GM12878 (cell line): Measurements from ENCODE around the gene SPI1. TPM values are rescaled to one million over a fixed set of nuclear protein-coding genes. Genes with fewer than 3 reads are reported as not detected.

ENCODE experiments used
- BMI1 ChIP-seq: fragments of 450-650 bp; IDR thresholded peaks from 2 replicates; pipeline ENCODE4 v1.6.1; 2016; ENCODE audit warnings: mild to moderate bottlenecking, moderate library complexity, borderline replicate concordance
- CHD1 ChIP-seq: IDR thresholded peaks from 2 replicates; pipeline ENCODE4 v1.6.1; 2012; ENCODE audit warnings: low read depth, low read length, improper control_type of control experiment
- DPF2 ChIP-seq: fragments of 450-650 bp; IDR thresholded peaks from 2 replicates; pipeline ENCODE4 v1.6.1; 2017; ENCODE audit warnings: mild to moderate bottlenecking
- ESRRA ChIP-seq: IDR thresholded peaks from 2 replicates; pipeline ENCODE4 v1.6.1; 2012; ENCODE audit warnings: mild to moderate bottlenecking, low read length, improper control_type of control experiment
- MXI1 ChIP-seq: fragments of 150-350 bp; IDR thresholded peaks from 2 replicates; pipeline ENCODE4 v1.6.1; 2011; ENCODE audit warnings: low read depth, mild to moderate bottlenecking, inconsistent platforms, low read length, improper control_type of control experiment
- RB1 ChIP-seq: fragments of 450-650 bp; formaldehyde crosslinking; IDR thresholded peaks from 2 replicates; pipeline ENCODE4 v1.6.1; 2017; ENCODE audit warnings: mild to moderate bottlenecking, borderline replicate concordance
- RBBP5 ChIP-seq: fragments of 200-600 bp; sonication (generic); conservative IDR thresholded peaks from 2 replicates; pipeline ENCODE4 v1.6.1; 2016
- RELA ChIP-seq: fragments of 450-650 bp; IDR thresholded peaks from 2 replicates; pipeline ENCODE4 v1.8.0; 2014; ENCODE audit warnings: borderline replicate concordance; ENCODE audit not compliant: partially characterized antibody
- SP1 ChIP-seq: IDR thresholded peaks from one replicate; pipeline ENCODE4 v1.6.1; 2011; ENCODE audit warnings: low read depth, low read length
- SRF ChIP-seq, 2 experiments: IDR thresholded peaks; 2 replicates each; pipeline ENCODE4 v1.6.1; 2011; ENCODE audit warnings: low read depth in 2 of 2, low read length in 2 of 2, mild to moderate bottlenecking in 1 of 2, moderate library complexity in 1 of 2
- polyA plus RNA-seq, 11 experiments: library from polyadenylated mRNA; depleted of rRNA in 4 of 11; unstranded in 6 of 11; stranded (reverse) in 5 of 11; fragments of >200 nt; fragmentation: Nextera tagmentation in 4 of 11; fragmentation: Illumina TruSeq in 1 of 11; extraction: Ambion mirVana in 4 of 11; extraction: Trizol in 1 of 11; gene quantifications; 1 replicate in 1 of 11; 2 replicates in 10 of 11; pipeline versions ENCODE4 v1.2.1 to v1.2.3, GENCODE V29; 2011 to 2016; ENCODE audit warnings: inconsistent platforms in 2 of 11, missing spikeins in 2 of 11, low read depth in 1 of 11
- total RNA-seq, 4 experiments: library from RNA; depleted of rRNA in 3 of 4; stranded (reverse); fragments of >200 nt in 3 of 4; fragmentation: Illumina TruSeq in 1 of 4; extraction: Trizol in 1 of 4; gene quantifications; 2 replicates each; pipeline versions ENCODE4 v1.2.1 to v1.2.3, GENCODE V29; 2013 to 2021
- TF ChIP-seq, protein P1 (sequence below): IDR thresholded peaks from 2 replicates; pipeline ENCODE4 v1.6.1; 2012; ENCODE audit warnings: improper control_type of control experiment, low read depth, low read length; ENCODE audit not compliant: insufficient replicate concordance
- TF ChIP-seq, protein P2 (sequence below): IDR thresholded peaks from 2 replicates; pipeline ENCODE4 v1.6.1; 2011; ENCODE audit warnings: low read depth, mild to moderate bottlenecking, low read length, moderate library complexity, borderline replicate concordance; ENCODE audit errors: extremely low read depth
- TF ChIP-seq, protein P3 (sequence below): IDR thresholded peaks from 2 replicates; pipeline ENCODE4 v1.6.1; 2012; ENCODE audit warnings: low read depth, low read length, improper control_type of control experiment
- TF ChIP-seq, protein P4 (sequence below): fragments of 450-650 bp; IDR thresholded peaks from 2 replicates; pipeline ENCODE4 v1.6.1; 2017; ENCODE audit warnings: antibody characterized with exemption, mild to moderate bottlenecking, moderate library complexity
- TF ChIP-seq, protein P5 (sequence below): fragments of 450-650 bp; formaldehyde crosslinking; IDR thresholded peaks from 2 replicates; pipeline ENCODE4 v1.4.0; 2022; ENCODE audit warnings: mild to moderate bottlenecking, moderate library complexity

Gene SPI1
- total and polyA plus RNA-seq, 10 of the 15 experiments (the other 5 are each of a cell fraction or from before 2014, with no cell fraction given): 0.05 to 31.1 (median 9.7) TPM

DNA sequence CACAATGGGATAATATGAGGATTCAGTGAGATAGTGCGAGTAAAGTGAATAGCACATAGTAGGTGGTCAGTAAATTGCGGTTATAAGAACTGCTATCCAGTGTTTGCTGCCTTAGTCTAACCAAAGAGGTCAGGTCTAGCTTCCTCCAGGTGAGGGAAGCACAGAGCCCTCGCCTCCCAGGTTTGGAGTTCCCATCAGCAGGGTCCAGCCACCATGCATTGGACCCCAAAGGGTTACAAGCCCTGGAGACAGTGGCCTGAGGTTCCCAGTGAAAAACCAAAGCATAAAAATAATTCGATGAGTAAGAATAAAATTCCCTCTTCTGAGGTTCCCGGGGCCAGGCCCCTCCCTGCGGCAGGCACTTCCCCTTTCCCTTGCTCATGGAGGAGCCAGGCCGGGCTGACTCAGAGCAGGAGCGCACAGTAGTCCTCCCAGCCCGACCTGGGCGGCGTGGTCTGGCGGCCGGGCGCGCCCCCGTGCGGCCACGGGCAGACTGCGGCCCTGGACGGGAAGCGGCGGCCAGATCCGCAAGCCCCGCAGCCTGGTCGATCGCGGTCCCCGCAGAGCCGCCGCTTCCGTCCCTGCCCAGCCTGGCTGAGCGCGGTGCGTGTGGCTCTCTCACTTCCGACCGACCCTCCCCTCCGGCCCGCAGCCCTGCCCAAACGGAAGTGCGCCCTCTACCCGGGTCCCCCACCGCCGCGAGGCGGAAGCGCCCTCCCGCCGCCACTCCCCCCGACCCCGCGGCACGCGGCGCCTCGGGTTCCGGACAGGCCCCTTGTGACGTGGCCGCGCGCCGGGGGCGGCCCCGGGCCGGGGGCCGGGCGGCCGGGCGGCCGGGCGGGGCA lies 29.6 kb upstream of the SPI1 start, which contains the start of gene SLC39A13 (continued):
- TF ChIP-seq, protein P1, sequence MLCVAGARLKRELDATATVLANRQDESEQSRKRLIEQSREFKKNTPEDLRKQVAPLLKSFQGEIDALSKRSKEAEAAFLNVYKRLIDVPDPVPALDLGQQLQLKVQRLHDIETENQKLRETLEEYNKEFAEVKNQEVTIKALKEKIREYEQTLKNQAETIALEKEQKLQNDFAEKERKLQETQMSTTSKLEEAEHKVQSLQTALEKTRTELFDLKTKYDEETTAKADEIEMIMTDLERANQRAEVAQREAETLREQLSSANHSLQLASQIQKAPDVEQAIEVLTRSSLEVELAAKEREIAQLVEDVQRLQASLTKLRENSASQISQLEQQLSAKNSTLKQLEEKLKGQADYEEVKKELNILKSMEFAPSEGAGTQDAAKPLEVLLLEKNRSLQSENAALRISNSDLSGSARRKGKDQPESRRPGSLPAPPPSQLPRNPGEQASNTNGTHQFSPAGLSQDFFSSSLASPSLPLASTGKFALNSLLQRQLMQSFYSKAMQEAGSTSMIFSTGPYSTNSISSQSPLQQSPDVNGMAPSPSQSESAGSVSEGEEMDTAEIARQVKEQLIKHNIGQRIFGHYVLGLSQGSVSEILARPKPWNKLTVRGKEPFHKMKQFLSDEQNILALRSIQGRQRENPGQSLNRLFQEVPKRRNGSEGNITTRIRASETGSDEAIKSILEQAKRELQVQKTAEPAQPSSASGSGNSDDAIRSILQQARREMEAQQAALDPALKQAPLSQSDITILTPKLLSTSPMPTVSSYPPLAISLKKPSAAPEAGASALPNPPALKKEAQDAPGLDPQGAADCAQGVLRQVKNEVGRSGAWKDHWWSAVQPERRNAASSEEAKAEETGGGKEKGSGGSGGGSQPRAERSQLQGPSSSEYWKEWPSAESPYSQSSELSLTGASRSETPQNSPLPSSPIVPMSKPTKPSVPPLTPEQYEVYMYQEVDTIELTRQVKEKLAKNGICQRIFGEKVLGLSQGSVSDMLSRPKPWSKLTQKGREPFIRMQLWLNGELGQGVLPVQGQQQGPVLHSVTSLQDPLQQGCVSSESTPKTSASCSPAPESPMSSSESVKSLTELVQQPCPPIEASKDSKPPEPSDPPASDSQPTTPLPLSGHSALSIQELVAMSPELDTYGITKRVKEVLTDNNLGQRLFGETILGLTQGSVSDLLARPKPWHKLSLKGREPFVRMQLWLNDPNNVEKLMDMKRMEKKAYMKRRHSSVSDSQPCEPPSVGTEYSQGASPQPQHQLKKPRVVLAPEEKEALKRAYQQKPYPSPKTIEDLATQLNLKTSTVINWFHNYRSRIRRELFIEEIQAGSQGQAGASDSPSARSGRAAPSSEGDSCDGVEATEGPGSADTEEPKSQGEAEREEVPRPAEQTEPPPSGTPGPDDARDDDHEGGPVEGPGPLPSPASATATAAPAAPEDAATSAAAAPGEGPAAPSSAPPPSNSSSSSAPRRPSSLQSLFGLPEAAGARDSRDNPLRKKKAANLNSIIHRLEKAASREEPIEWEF: peak; percentile 78
- TF ChIP-seq RB1: peak; percentile 97
- TF ChIP-seq CHD1: peak; percentile 56; the same call in 1 of the 2 replicates
- TF ChIP-seq, protein P2, sequence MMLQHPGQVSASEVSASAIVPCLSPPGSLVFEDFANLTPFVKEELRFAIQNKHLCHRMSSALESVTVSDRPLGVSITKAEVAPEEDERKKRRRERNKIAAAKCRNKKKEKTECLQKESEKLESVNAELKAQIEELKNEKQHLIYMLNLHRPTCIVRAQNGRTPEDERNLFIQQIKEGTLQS: no peak
- TF ChIP-seq SP1: no peak
- peak; percentile 70 to 94 for TF ChIP-seq SRF (IDR thresholded peaks at IDR 0.05; ENCODE audit: low read depth in 2 of 2, low read length in 2 of 2)
- TF ChIP-seq RBBP5: no peak
- TF ChIP-seq, protein P3, sequence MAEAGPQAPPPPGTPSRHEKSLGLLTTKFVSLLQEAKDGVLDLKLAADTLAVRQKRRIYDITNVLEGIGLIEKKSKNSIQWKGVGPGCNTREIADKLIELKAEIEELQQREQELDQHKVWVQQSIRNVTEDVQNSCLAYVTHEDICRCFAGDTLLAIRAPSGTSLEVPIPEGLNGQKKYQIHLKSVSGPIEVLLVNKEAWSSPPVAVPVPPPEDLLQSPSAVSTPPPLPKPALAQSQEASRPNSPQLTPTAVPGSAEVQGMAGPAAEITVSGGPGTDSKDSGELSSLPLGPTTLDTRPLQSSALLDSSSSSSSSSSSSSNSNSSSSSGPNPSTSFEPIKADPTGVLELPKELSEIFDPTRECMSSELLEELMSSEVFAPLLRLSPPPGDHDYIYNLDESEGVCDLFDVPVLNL: no peak
- TF ChIP-seq RELA: peak; percentile 94
- TF ChIP-seq, protein P4, sequence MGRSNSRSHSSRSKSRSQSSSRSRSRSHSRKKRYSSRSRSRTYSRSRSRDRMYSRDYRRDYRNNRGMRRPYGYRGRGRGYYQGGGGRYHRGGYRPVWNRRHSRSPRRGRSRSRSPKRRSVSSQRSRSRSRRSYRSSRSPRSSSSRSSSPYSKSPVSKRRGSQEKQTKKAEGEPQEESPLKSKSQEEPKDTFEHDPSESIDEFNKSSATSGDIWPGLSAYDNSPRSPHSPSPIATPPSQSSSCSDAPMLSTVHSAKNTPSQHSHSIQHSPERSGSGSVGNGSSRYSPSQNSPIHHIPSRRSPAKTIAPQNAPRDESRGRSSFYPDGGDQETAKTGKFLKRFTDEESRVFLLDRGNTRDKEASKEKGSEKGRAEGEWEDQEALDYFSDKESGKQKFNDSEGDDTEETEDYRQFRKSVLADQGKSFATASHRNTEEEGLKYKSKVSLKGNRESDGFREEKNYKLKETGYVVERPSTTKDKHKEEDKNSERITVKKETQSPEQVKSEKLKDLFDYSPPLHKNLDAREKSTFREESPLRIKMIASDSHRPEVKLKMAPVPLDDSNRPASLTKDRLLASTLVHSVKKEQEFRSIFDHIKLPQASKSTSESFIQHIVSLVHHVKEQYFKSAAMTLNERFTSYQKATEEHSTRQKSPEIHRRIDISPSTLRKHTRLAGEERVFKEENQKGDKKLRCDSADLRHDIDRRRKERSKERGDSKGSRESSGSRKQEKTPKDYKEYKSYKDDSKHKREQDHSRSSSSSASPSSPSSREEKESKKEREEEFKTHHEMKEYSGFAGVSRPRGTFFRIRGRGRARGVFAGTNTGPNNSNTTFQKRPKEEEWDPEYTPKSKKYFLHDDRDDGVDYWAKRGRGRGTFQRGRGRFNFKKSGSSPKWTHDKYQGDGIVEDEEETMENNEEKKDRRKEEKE: peak; percentile 72; the same call in 1 of the 2 replicates
- TF ChIP-seq ESRRA: 0 out of 2 replicates have a peak, but pooled peaks have one; percentile 46
- TF ChIP-seq, protein P5, sequence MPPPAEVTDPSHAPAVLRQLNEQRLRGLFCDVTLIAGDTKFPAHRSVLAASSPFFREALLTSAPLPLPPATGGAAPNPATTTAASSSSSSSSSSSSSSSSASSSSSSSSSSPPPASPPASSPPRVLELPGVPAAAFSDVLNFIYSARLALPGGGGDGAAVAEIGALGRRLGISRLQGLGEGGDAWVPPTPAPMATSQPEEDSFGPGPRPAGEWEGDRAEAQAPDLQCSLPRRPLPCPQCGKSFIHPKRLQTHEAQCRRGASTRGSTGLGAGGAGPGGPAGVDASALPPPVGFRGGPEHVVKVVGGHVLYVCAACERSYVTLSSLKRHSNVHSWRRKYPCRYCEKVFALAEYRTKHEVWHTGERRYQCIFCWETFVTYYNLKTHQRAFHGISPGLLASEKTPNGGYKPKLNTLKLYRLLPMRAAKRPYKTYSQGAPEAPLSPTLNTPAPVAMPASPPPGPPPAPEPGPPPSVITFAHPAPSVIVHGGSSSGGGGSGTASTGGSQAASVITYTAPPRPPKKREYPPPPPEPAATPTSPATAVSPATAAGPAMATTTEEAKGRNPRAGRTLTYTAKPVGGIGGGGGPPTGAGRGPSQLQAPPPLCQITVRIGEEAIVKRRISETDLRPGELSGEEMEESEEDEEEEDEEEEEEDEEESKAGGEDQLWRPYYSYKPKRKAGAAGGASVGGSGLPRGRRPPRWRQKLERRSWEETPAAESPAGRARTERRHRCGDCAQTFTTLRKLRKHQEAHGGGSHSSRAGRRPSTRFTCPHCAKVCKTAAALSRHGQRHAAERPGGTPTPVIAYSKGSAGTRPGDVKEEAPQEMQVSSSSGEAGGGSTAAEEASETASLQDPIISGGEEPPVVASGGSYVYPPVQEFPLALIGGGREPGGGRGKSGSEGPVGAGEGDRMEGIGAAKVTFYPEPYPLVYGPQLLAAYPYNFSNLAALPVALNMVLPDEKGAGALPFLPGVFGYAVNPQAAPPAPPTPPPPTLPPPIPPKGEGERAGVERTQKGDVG (CRISPR knock-in tag): no peak
- TF ChIP-seq DPF2: peak; percentile 99
- TF ChIP-seq MXI1: peak; percentile 90
- TF ChIP-seq BMI1: no peak
